Activated CD4-positive, alpha-beta T cell treated with anti-CD3 and anti-CD28 coated beads for 48 hours (primary cell): ENCODE measurements around the gene C10orf90.

Source experiments
- DNase-seq: peaks from one replicate; pipeline ENCODE4 v3.0.0-alpha.2; 2020

Gene C10orf90

DNA sequence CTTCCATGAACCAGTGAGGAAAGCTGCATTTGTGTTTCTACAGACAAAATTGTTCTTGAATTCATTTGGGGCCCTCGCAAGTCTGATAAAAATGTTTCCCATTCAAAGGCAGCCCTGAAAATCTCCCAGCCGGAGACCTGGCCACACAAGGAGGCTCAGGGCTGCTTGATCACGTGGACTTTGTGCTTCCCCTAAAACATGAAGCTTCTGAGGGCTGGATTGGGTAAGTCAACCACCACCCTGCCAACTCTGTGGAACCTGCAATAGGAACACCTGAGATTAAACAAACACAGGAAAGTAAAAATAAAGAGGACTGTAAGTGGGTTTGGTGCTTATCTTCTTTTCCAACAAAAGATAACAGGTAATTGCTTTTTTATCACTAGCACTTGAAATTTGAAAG lies 133.8 kb downstream of the C10orf90 start:
- no peak for DNase-seq

DNA sequence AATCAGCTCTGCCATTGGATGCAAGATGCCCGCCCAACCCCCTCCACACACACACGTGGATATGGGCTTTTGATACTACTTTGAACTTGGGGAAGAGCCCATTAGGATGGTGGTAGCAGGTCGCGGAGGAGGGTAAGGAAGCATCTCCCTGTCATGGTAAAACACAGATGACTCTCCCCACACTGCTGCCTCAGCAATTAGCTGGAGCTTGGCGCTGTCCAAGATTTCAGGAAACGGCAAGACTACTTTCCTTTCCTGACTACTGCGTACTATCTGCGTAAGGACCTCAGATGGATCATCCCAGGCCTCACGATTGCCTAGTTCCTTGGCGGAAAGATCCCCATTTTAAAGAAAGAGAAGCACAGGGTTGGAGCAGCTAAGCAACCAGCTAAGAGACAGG lies 134.3 kb downstream of the C10orf90 start:
- DNase-seq: no peak

DNA sequence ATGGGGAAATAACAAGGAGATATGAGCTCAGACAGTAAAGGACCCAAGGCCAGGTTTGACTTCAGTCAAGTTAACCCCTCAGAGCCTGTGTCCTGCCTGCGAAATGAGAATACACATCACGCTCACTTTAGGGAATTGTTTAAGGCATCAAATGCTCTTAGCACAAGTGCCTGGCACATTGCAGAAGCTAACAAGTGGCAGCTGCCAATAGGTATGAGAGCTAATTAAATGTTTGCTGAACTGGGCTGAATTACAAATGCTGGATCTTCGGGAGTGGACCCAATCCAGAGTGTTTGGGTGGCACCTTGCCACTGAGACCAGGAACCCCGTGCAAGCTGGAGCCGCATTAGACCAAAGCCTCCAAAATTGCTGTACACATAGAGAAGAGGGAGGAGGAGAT lies 136.8 kb downstream of the C10orf90 start:
- DNase-seq: no peak

- no peak for DNase-seq
Measured at GRCh38 chr10:126528315-126528835, 142.1 kb downstream of the C10orf90 start.

DNA sequence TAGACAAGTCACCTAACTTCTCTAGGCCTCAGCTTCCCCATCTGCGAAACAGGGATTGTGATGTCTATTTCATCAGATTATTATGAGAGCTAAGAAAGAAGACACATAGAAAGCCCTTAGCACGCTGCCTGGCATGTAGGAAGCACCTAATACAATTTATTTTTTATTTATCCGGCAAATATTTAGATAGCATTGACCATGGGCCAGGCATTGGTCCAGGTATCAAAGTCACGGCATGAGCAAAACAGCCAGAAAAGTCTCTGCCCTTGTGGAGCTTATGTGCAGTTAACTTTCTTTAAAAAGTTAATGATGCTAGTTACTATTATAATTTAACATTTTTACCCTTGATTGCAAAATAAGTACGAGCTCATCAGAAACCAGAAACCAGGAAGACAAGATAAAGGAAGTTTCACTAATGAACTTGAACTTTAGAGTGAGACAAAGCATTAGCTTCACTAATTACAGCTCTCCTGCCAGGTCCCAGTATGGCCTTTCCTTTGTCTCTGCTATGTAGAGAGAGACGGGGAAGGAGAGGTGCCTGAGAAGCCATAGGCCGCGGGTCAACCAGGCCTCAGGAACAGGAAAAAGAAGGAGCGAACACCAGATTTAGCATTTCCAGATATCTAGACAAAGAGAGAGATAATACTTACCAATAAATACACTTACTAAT lies 142.7 kb downstream of the C10orf90 start:
- no peak for DNase-seq

DNA sequence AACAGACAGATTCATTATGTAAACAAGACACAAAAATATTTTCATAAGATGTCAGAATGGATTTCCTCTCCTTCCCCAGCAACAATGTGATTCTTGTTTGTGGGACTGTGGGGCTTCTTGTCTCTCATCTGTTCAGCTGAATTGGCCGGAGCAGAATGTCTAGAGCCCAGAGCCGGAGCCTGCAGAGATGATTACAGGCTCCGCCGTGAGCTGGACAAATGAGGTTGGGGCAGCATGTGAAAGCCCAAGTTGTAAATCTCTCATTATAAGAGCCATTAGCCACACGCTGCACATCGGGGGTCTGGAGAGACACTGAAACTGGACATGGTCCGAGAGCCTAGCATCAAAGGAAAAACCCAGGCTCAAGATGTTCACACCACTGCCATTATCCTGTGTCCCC lies 145.2 kb downstream of the C10orf90 start:
- no peak for DNase-seq

- no peak for DNase-seq
Measured at GRCh38 chr10:126524526-126524925, 146.0 kb downstream of the C10orf90 start.

DNA sequence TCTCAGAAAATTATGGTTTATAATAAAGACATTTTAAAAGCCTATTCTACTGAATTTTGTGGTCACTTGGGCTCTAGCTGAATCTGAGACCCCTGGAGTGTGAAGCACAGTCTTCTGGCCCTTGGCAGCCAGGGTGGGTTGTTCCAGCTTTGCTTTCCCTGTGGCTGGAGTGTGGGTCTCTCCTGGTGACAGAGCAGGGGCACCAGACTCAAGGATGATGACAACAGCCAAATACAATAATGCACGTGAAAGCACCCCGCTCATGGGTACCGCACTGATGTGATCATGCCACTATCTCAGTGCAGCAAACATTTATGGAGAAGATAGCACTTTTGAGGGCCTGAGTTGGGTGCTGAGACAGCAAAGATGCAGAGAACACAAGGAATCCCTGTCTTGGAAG lies 147.4 kb downstream of the C10orf90 start:
- no peak for DNase-seq

- DNase-seq: no peak
Measured at GRCh38 chr10:126521399-126521798, 149.1 kb downstream of the C10orf90 start.

DNA sequence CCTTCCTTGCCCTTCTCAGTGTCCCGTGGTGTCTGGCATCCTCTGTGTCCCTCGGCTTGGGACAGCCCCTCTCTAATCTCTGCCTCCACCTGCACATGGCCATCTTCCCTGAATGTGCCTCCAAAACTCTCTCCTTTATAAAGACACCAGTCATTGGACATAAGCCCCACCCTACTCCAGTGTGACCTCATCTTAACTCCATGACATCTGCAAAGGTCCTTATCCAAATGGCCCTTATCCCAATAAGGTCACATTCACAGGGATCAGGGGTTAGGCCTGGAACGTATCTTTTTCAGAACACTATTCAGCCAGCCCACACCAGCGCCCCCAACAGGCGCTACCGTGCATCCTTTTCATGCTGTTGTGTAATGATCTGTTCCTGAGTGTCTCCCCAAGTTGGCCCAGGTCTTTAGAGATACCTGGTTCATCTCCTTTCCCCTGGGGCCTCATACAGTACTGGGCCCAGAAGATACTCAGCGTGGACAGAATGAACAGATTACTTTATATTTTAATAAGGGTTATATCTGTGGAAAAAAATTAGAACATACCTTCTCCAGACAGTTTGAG lies 149.7 kb downstream of the C10orf90 start:
- DNase-seq: no peak

DNA sequence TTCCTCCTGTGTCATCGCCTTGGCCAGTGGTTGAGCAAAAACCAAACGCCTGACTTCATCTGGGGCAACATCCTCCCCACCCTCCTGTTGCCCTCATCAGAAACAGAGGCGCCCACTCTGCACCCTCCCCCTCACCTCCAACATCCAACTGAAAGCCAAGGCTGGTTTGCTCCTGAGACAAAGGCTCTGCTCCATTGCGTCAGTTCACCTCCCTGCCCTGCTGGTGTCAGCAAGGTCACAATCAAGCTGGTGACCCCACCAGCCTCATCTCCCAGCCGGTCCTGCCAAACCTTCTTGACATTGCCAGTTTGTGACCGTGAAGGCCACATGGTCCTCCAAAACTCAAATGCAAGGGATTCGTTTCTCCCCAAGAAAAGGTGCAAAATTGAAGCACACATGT lies 150.5 kb downstream of the C10orf90 start:
- no peak for DNase-seq

DNA sequence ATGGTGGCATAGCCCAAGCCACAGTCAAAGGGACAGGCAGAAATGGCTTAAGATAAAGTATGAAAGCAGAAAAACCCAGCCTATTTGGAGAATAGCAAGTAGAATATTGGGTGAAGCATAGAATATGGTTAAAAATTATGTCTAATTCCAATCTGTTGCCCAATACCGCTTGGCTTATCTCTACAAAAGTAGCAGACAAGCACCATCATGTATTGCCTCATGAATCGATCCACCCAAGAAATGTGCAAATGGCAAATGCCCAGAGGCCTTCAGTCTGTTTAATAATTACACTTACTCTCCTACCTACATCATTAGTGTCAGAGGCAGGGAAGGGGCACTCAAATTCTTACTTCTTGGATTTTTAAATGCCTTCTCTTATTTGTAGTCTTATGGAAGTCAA lies 151.3 kb downstream of the C10orf90 start:
- no peak for DNase-seq

GRCh38 chr10:126518218-126519080 lies 152.0 kb downstream of the C10orf90 start:
- no peak for DNase-seq

- no peak for DNase-seq
Measured at GRCh38 chr10:126516515-126516914, 154.0 kb downstream of the C10orf90 start.

DNA sequence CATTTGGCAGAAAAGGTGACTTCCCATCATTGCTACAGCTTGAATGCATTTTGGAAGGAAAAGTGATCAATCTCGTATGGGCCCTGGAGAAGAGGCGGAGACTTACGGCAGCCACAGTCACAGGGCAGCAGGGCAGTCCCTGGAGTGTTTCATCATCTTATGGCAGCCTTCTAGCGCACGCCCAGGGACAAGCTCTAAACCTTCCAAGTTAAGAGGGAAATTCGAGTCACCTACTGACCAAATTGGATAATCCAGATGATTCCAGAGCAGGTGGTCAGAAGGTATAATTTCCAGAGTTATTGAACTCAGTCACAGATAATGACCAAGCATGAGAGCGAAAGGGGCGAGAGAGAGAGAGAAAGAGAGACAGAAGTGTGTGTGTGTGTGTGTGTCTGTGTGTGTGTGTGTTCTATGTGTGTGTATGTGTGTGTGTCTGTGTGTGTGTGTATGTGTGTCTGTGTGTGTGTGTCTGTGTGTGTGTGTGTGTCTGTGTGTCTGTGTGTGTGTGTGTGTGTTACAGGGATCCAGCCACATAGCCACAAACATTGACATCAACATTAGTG lies 158.5 kb downstream of the C10orf90 start:
- DNase-seq: no peak

DNA sequence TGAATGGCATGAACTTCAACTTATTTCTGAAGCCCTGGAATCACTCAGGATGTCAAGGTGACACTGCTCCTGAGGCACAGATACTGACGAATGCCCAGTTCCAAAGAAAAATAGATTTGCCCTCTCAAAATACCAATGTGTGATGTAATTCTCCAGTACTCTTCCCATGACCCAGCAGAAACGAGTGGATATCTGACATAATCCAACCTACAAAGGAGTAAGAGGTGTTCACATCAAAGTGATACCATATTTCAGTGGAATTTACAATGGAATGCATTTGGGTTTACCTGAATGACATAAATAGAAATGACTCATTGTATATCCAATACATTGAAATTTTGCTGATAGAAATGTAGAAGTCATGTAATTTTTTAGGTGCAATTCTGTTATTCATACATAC lies 161.3 kb downstream of the C10orf90 start:
- no peak for DNase-seq

GRCh38 chr10:126508535-126509040 lies 161.9 kb downstream of the C10orf90 start:
- DNase-seq: no peak

- DNase-seq: no peak
Measured at GRCh38 chr10:126504761-126505112, 165.8 kb downstream of the C10orf90 start.

GRCh38 chr10:126504063-126504760 lies 166.3 kb downstream of the C10orf90 start:
- DNase-seq: peak; percentile 6

DNA sequence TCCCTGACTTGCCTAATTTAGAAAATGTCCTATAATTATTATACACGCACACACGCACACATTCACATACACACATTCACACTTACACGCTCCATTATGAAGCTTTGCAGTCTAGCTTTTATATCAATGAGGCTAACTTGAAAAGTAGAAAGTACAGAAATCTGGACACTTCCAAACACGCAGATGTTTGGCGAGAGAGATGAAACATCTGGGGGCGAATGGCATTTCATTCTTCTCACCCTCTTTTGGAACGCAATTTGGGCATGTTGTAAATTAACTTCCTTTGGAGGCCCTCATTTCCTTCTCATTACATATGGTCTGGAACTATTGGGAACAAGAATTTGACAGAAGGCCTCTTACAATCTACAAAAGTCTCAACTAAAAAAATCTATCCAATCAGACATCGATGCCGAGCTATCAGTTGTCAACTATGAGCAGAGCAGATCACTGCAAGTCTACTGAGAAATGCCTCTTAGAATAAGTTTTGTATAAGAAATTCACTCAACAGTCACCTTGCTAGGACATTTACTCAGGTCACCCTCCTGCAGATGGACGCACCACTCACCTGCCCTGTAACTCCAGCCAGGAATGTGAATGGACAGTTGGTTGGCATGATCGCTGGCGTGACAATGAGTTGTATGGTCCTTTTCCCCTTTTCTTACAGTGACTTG lies 167.0 kb downstream of the C10orf90 start:
- no peak for DNase-seq

- DNase-seq: no peak
Measured at GRCh38 chr10:126502441-126502840, 168.1 kb downstream of the C10orf90 start.

- no peak for DNase-seq
Measured at GRCh38 chr10:126501828-126502227, 168.7 kb downstream of the C10orf90 start.
